HCT116 (cell line): Measurements from ENCODE around the gene SP140L. TPM values are rescaled to one million over a fixed set of nuclear protein-coding genes. Genes with fewer than 3 reads are reported as not detected.
A peak's percentile ranks its signal among the peaks of the same experiment; 100 is the strongest.

Experiments used
- ATAC-seq: fragments of 200-7000 bp; cut with Tn5 transposase; 2 replicates; pipeline ENCODE4 v1.9.1; 2020; ENCODE audit warnings: mild to moderate bottlenecking, moderate library complexity
- BruUV-seq: library from RNA; stranded (reverse); fragments of 400-500 nt; replicated peaks from 2 replicates; lab custom pipeline; 2021; lab: Mats Ljungman, UMichigan
- CTCF ChIA-PET: fragments of 300-600 bp; sonication (Branson Sonifier 250); formaldehyde crosslinking; loops from one replicate; lab custom pipeline; 2021; ENCODE audit warnings: antibody characterized with exemption; lab: Charles Lee
- POLR2A ChIA-PET: fragments of 300-600, 350-600 bp; sonication (Branson Sonifier 250); formaldehyde crosslinking; loops from one replicate; lab custom pipeline; 2021; ENCODE audit warnings: antibody characterized with exemption; lab: Charles Lee
- RAD21 ChIA-PET, 2 experiments: fragments of 300-600 bp; sonication (Branson Sonifier 250); formaldehyde crosslinking; loops; one replicate each; lab custom pipeline; 2023; ENCODE audit warnings: low total read pairs in 2 of 2; ENCODE audit not compliant: uncharacterized antibody in 2 of 2, unreplicated experiment in 2 of 2, low non-redundant PET in 1 of 2; lab: Charles Lee
- DNase-seq: peaks from one replicate; pipeline ENCODE4 v3.0.0-alpha.2; 2010; ENCODE audit warnings: low read depth, low spot score
- H2AFZ ChIP-seq: fragments of 200-600 bp; shearing (Covaris generic), sonication (generic); 2 replicates; pipeline ENCODE4 v1.6.1; 2017; ENCODE audit warnings: low read depth, mixed run types, mixed read lengths, antibody characterized with exemption, low read length; ENCODE audit not compliant: poor library complexity, severe bottlenecking
- H3K27ac ChIP-seq: 2 replicates; pipeline ENCODE4 v1.5.1; 2012; ENCODE audit warnings: low read depth, low read length
- H3K27me3 ChIP-seq: fragments of 200-600 bp; sonication (generic); 2 replicates; pipeline ENCODE4 v1.6.1; 2016; ENCODE audit warnings: mixed run types, low read length, mixed read lengths; ENCODE audit not compliant: insufficient read depth
- H3K36me3 ChIP-seq, 2 experiments: fragments of 200-500 bp in 1 of 2; fragments of 200-600 bp in 1 of 2; sonication (Bioruptor generic) in 1 of 2; sonication (generic) in 1 of 2; 2 replicates each; pipeline versions ENCODE4 v1.5.1 to v1.6.1; 2014 to 2016; ENCODE audit warnings: low read length in 2 of 2, inconsistent platforms in 1 of 2, mixed read lengths in 1 of 2, mixed run types in 1 of 2; ENCODE audit not compliant: insufficient read depth in 2 of 2, control insufficient read depth in 1 of 2
- H3K4me1 ChIP-seq, 2 experiments: fragments of 200-600 bp in 1 of 2; sonication (generic) in 1 of 2; 2 replicates each; pipeline versions ENCODE4 v1.5.1 to v1.6.1; 2012 to 2017; ENCODE audit warnings: low read length in 2 of 2, inconsistent platforms in 1 of 2, mild to moderate bottlenecking in 1 of 2, mixed read lengths in 1 of 2, mixed run types in 1 of 2, moderate library complexity in 1 of 2; ENCODE audit not compliant: insufficient read depth in 2 of 2, control insufficient read depth in 1 of 2
- H3K4me2 ChIP-seq: fragments of 200-600 bp; sonication (generic); 2 replicates; pipeline ENCODE4 v1.6.1; 2017; ENCODE audit warnings: mixed run types, low read length, mixed read lengths
- H3K4me3 ChIP-seq, 2 experiments: fragments of 200-600 bp in 1 of 2; sonication (generic) in 1 of 2; replicated peaks in 1 of 2; 2 replicates each; pipeline ENCODE4 v1.5.1; 2011 to 2016; ENCODE audit warnings: low read length in 2 of 2, control low read depth in 1 of 2, low read depth in 1 of 2, mild to moderate bottlenecking in 1 of 2, mixed read lengths in 1 of 2, mixed run types in 1 of 2
- H3K79me2 ChIP-seq: fragments of 200-600 bp; sonication (generic); 2 replicates; pipeline ENCODE4 v1.6.1; 2017; ENCODE audit warnings: mild to moderate bottlenecking, mixed run types, low read length, moderate library complexity, mixed read lengths; ENCODE audit not compliant: insufficient read depth
- H3K9ac ChIP-seq: fragments of 200-600 bp; sonication (generic); 2 replicates; pipeline ENCODE4 v1.6.1; 2016; ENCODE audit warnings: low read length, mixed read lengths
- H3K9me2 ChIP-seq: fragments of 200-600 bp; sonication (generic), shearing (Covaris generic); 2 replicates; pipeline ENCODE4 v1.6.1; 2017; ENCODE audit warnings: mixed run types, mild to moderate bottlenecking, moderate library complexity; ENCODE audit not compliant: insufficient read depth
- H3K9me3 ChIP-seq, 2 experiments: fragments of 200-500 bp in 1 of 2; fragments of 200-600 bp in 1 of 2; sonication (Bioruptor generic) in 1 of 2; sonication (generic) in 1 of 2; 2 replicates each; pipeline ENCODE4 v1.6.1; 2014 to 2017; ENCODE audit warnings: low read length in 2 of 2, mixed read lengths in 2 of 2, inconsistent platforms in 1 of 2, low read depth in 1 of 2, mild to moderate bottlenecking in 1 of 2, mixed run types in 1 of 2, moderate library complexity in 1 of 2; ENCODE audit not compliant: control insufficient read depth in 1 of 2, insufficient read depth in 1 of 2
- H4K20me1 ChIP-seq: fragments of 200-600 bp; sonication (generic), shearing (Covaris generic); 2 replicates; pipeline ENCODE4 v1.6.1; 2017; ENCODE audit warnings: mixed run types, mild to moderate bottlenecking, moderate library complexity; ENCODE audit not compliant: insufficient read depth
- CEBPB ChIP-seq: IDR thresholded peaks from 2 replicates; pipeline ENCODE4 v1.6.1; 2012; ENCODE audit warnings: low read depth
- CTCF ChIP-seq, 3 experiments: fragments of 200-600 bp in 1 of 3; sonication (generic) in 1 of 3; IDR thresholded peaks in 2 of 3; conservative IDR thresholded peaks in 1 of 3; 2 replicates each; pipeline ENCODE4 v1.5.1; 2012 to 2017; ENCODE audit warnings: low read depth in 2 of 3, low read length in 2 of 3, antibody characterized with exemption in 1 of 3, borderline replicate concordance in 1 of 3, control low read depth in 1 of 3, mild to moderate bottlenecking in 1 of 3, mixed read lengths in 1 of 3, mixed run types in 1 of 3, moderate library complexity in 1 of 3; ENCODE audit not compliant: insufficient read depth in 1 of 3
- ELF1 ChIP-seq: IDR thresholded peaks from 2 replicates; pipeline ENCODE4 v1.6.1; 2012; ENCODE audit warnings: low read depth, borderline replicate concordance
- EZH2 ChIP-seq: fragments of 200-600 bp; sonication (generic); IDR thresholded peaks from 2 replicates; pipeline ENCODE4 v1.6.1; 2017; ENCODE audit warnings: antibody characterized with exemption, mixed run types
- EZH2phosphoT487 ChIP-seq: fragments of 200-600 bp; IDR thresholded peaks from 2 replicates; pipeline ENCODE4 v1.6.1; 2018; ENCODE audit warnings: antibody characterized with exemption, borderline replicate concordance
- POLR2A ChIP-seq: IDR thresholded peaks from 2 replicates; pipeline ENCODE4 v1.7.0; 2011; ENCODE audit warnings: borderline replicate concordance; ENCODE audit not compliant: insufficient read depth, insufficient read length; ENCODE audit errors: extremely low read depth
- POLR2AphosphoS5 ChIP-seq: IDR thresholded peaks from 2 replicates; pipeline ENCODE4 v1.6.1; 2011; ENCODE audit warnings: mild to moderate bottlenecking, low read depth, low read length, moderate library complexity
- REST ChIP-seq: IDR thresholded peaks from 2 replicates; pipeline ENCODE4 v1.6.1; 2012; ENCODE audit warnings: low read depth
- SIN3A ChIP-seq: IDR thresholded peaks from 2 replicates; pipeline ENCODE4 v1.6.1; 2012; ENCODE audit warnings: low read depth
- SRF ChIP-seq: IDR thresholded peaks from 2 replicates; pipeline ENCODE4 v1.6.1; 2012; ENCODE audit warnings: low read depth
- ZFX ChIP-seq: fragments of 450-650 bp; IDR thresholded peaks from 2 replicates; pipeline ENCODE4 v1.6.1; 2017
- ZNF274 ChIP-seq: fragments of 200-500 bp; sonication (Bioruptor generic); IDR thresholded peaks from 2 replicates; pipeline ENCODE4 v1.6.1; 2014; ENCODE audit warnings: mild to moderate bottlenecking, low read depth, low read length, inconsistent platforms
- intact Hi-C: fragments of 100-400 bp; cut with micrococcal nuclease; formaldehyde crosslinking; loops from 2 replicates; pipeline ENCODE4 v1.10.0; 2022
- total RNA-seq: library from RNA; stranded (reverse); gene quantifications from one replicate; pipeline ENCODE4 v1.2.1, GENCODE V29; 2021; ENCODE audit not compliant: unreplicated experiment
- TF ChIP-seq, protein P1 (sequence below): IDR thresholded peaks from 2 replicates; pipeline ENCODE4 v1.6.1; 2012
- TF ChIP-seq, protein P2 (sequence below): IDR thresholded peaks from 2 replicates; pipeline ENCODE4 v1.6.1; 2012
- TF ChIP-seq, protein P3 (sequence below): IDR thresholded peaks from 2 replicates; pipeline ENCODE4 v1.6.1; 2011; ENCODE audit warnings: mild to moderate bottlenecking, low read length, moderate library complexity; ENCODE audit not compliant: insufficient replicate concordance; ENCODE audit errors: extremely low read depth

The SP140L gene
- total RNA-seq, 1 experiment from 2014 or later, result 28.9 TPM

GRCh38 chr2:230325316-230326243 is 1.4 kb upstream of the SP140L start:
- no peaks in the 10 kb centered on the region for H3K9me3 ChIP-seq
- ATAC-seq (no peak), DNase-seq (no peak)
- no peak overlapping the region for H3K27ac ChIP-seq
- H3K36me3 ChIP-seq, result no peaks in the 10 kb centered on the region
- no peak overlapping the region for H2AFZ ChIP-seq
- no peaks in the 10 kb centered on the region for H4K20me1 ChIP-seq
- no peak for TF ChIP-seq REST
- no peak for TF ChIP-seq POLR2AphosphoS5
- TF ChIP-seq ZFX, result no peak
- no peak for TF ChIP-seq SIN3A
- TF ChIP-seq POLR2A, result no peak
- TF ChIP-seq SRF, result no peak
- TF ChIP-seq ZNF274, result no peak
- no peak for TF ChIP-seq EZH2phosphoT487
- TF ChIP-seq, protein P1, sequence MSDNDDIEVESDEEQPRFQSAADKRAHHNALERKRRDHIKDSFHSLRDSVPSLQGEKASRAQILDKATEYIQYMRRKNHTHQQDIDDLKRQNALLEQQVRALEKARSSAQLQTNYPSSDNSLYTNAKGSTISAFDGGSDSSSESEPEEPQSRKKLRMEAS, result no peak
- TF ChIP-seq CEBPB, result no peak
- TF ChIP-seq CTCF (IDR thresholded peaks at IDR 0.05 in 2 of 3, conservative IDR thresholded peaks at IDR 0.05 in 1 of 3; ENCODE audit: borderline replicate concordance in 1 of 3, insufficient read depth in 1 of 3, low read depth in 2 of 3, low read length in 2 of 3), result no peak
- TF ChIP-seq ELF1, result no peak
- TF ChIP-seq, protein P2, sequence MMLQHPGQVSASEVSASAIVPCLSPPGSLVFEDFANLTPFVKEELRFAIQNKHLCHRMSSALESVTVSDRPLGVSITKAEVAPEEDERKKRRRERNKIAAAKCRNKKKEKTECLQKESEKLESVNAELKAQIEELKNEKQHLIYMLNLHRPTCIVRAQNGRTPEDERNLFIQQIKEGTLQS, result no peak
- TF ChIP-seq, protein P3, sequence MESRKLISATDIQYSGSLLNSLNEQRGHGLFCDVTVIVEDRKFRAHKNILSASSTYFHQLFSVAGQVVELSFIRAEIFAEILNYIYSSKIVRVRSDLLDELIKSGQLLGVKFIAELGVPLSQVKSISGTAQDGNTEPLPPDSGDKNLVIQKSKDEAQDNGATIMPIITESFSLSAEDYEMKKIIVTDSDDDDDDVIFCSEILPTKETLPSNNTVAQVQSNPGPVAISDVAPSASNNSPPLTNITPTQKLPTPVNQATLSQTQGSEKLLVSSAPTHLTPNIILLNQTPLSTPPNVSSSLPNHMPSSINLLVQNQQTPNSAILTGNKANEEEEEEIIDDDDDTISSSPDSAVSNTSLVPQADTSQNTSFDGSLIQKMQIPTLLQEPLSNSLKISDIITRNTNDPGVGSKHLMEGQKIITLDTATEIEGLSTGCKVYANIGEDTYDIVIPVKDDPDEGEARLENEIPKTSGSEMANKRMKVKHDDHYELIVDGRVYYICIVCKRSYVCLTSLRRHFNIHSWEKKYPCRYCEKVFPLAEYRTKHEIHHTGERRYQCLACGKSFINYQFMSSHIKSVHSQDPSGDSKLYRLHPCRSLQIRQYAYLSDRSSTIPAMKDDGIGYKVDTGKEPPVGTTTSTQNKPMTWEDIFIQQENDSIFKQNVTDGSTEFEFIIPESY, result no peak
- no peak for TF ChIP-seq EZH2
- no peaks in the 10 kb centered on the region for H3K9me2 ChIP-seq
- no peak overlapping the region for H3K4me3 ChIP-seq
- ChIA-PET POLR2A (no interaction called here), CTCF (no interaction called here), RAD21 (no interaction called here)
- H3K27me3 ChIP-seq, result no peaks in the 10 kb centered on the region
- H3K4me2 ChIP-seq, result 0 out of 2 replicates have a peak overlapping the region, but pooled peaks have one; percentile 2
- H3K9ac ChIP-seq, result no peak overlapping the region
- intact Hi-C loops, result no loop called here
- peaks cover 22% of the 10 kb centered on the region for H3K79me2 ChIP-seq
- no TSS peak for BruUV-seq
- peaks cover 3 to 37% of the 10 kb centered on the region in 2 experiments; a peak in 3 of 4 replicates for H3K4me1 ChIP-seq
